ENCODE results near the gene RAB32. TPM values are rescaled to one million over a fixed set of nuclear protein-coding genes. Genes with fewer than 3 reads are reported as not detected.

The RAB32 gene
- 23.3 and 26.9 TPM in 2 replicates for total RNA-seq (2022)
- Bru-seq, nascent RNA: percentile 71 among the genes with signal in this experiment
- BruChase-seq, experiment 1, labeled RNA remaining after a 6-hour chase: percentile 67 among the genes with signal in this experiment
- percentile 61 among the genes with signal in this experiment for BruChase-seq, experiment 2, labeled RNA remaining after a 2-hour chase
- long read RNA-seq, transcript RAB32-201 (3 exons, 1,217 nt): major isoform, 98 of 106 reads
- long read RNA-seq, partial matches to known transcripts: 6 of 106 reads
- long read RNA-seq, other reads (novel, unspliced or antisense): 2 of 106 reads

DNA sequence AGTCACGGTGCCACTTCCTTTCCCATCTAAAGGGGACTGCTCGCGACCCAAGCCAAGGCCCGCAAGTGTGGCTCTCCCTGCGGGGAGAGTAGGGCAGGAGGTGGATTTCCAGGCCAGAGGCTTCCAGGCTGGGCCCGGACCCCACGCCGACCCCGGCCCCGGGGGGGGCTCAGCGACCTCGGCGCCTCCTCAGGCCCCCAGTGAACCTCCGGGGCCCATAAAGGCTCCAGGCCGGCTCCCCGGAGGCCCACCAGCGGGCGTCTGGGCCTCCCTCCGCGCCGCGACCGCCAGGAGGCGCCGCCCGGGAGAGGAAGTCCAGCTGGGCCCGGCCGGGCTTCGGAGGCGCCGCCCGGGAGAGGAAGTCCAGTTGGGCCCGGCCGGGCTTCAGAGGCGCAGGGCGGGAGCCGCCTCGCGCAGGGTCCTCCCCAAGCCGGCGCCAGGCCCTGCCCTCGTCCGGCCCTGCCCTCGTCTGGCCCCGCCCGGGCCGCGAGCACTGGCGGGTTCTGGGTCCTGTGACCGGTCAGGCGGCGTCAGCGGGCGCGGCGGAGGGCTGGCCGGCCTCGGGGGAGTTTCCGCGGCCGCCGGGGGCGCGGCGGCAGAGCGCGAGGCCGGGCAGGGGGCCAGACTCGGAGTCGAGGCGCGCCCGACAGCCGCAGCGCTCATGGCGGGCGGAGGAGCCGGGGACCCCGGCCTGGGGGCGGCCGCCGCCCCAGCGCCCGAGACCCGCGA lies at the start of gene RAB32:
RAB32 (plus strand) TSS at position 623 of the 729 bp plus-strand sequence; CDS start at position 662, 39 bp downstream.
- TF ChIP-seq, protein P1, sequence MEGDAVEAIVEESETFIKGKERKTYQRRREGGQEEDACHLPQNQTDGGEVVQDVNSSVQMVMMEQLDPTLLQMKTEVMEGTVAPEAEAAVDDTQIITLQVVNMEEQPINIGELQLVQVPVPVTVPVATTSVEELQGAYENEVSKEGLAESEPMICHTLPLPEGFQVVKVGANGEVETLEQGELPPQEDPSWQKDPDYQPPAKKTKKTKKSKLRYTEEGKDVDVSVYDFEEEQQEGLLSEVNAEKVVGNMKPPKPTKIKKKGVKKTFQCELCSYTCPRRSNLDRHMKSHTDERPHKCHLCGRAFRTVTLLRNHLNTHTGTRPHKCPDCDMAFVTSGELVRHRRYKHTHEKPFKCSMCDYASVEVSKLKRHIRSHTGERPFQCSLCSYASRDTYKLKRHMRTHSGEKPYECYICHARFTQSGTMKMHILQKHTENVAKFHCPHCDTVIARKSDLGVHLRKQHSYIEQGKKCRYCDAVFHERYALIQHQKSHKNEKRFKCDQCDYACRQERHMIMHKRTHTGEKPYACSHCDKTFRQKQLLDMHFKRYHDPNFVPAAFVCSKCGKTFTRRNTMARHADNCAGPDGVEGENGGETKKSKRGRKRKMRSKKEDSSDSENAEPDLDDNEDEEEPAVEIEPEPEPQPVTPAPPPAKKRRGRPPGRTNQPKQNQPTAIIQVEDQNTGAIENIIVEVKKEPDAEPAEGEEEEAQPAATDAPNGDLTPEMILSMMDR (IDR thresholded peaks at IDR 0.05; ENCODE audit: unreplicated experiment): peak; percentile 38
- H3K36me3 Mint-ChIP-seq (ENCODE audit: insufficient read depth, unreplicated experiment): peaks cover 24% of the 10 kb centered on the region
- BruUV-seq (replicated peaks): no TSS peak
- DNase-seq: peak; percentile 92
- H3K27ac Mint-ChIP-seq (ENCODE audit: unreplicated experiment): peak within 1 kb of the TSS; percentile 91
- H3K27me3 Mint-ChIP-seq (ENCODE audit: unreplicated experiment): no peaks in the 10 kb centered on the region
- intact Hi-C loops (cut with micrococcal nuclease; ENCODE audit: unreplicated experiment): no loop called here
- H3K4me3 Mint-ChIP-seq (ENCODE audit: low read depth, unreplicated experiment): peak within 1 kb of the TSS; percentile 90
- H3K4me1 Mint-ChIP-seq (ENCODE audit: low read depth, unreplicated experiment): peaks cover 7% of the 10 kb centered on the region
- CTCF ChIA-PET: interaction anchor here (0.8 kb wide), 1 partner anchor 121 kb away, joined by 3 read pairs; no protein-coding TSS in a partner anchor
- no peaks in the 10 kb centered on the region for H3K9me3 Mint-ChIP-seq (ENCODE audit: low read depth, unreplicated experiment)

DNA sequence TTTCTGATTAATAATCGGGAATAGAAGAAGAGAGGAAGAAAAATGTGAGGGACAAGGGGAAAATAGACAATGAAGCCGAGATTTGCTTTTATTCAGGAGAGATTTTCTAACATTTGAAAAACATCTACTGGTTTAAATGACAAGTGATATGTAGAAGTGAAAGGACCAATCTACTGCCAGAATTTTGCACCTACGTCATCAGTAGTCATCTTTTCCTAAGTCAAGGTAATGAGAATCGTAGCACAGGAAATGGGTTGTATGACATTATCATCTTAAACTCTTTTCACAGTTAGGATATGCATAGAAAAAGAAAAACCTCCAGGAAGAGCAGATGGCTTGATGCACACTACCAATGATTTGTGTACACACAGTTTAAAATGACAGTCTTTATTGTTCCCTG lies 45.3 kb upstream of the RAB32 start:
- TF ChIP-seq, protein P1 (IDR thresholded peaks at IDR 0.05; ENCODE audit: unreplicated experiment): no peak
- H3K4me1 Mint-ChIP-seq (ENCODE audit: low read depth, unreplicated experiment): no peaks in the 10 kb centered on the region
- no peaks in the 10 kb centered on the region for H3K36me3 Mint-ChIP-seq (ENCODE audit: insufficient read depth, unreplicated experiment)
- peaks cover 3% of the 10 kb centered on the region for H3K9me3 Mint-ChIP-seq (ENCODE audit: low read depth, unreplicated experiment)
- CTCF ChIA-PET: no interaction called here
- no peak overlapping the region for H3K4me3 Mint-ChIP-seq (ENCODE audit: low read depth, unreplicated experiment)
- intact Hi-C loops (cut with micrococcal nuclease; ENCODE audit: unreplicated experiment): no loop called here
- BruUV-seq (replicated peaks): no TSS peak
- no peaks in the 10 kb centered on the region for H3K27me3 Mint-ChIP-seq (ENCODE audit: unreplicated experiment)
- no peak overlapping the region for H3K27ac Mint-ChIP-seq (ENCODE audit: unreplicated experiment)
- no peak for DNase-seq

DNA sequence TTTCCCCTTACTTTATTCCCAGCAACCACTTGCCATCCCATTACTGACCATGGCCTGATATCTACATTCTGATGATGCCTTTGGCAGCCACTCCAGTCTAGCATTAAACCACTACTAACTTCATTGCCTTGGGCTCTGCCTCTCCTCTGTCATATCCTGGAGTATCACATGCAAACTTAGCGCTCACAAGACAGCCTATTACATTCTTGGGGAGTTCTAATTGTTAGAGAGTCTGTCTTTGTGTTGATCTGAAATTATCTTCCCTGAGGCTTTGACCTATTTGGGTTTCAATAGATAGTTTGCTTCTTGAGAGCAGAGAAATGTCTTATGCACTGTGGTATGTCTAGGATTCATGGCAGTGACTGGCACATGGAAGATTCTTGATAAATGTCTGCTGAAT lies 40.5 kb upstream of the RAB32 start:
- BruUV-seq (replicated peaks): no TSS peak

DNA sequence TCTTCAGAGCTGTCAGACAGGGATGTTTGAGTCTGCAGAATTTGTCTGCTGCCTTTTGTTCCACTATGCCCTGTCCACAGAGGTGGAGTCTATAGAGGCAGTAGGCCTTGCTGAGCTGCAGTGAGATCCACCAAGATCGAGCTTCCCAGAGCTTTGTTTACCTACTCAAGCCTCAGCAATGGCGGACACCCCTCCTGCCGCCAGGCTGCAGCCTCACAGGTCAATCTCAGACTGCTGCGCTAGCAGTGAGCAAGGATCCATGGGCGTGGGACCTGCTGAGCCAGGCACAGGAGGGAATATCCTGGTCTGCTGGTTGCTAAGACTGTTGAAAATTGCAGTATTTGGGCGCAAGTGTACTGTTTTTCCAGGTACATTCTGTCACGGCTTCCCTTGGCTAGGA lies 28.4 kb upstream of the RAB32 start:
- Mint-ChIP-seq H3K36me3 (ENCODE audit: insufficient read depth, unreplicated experiment) (no peaks in the 10 kb centered on the region), H3K27me3 (ENCODE audit: unreplicated experiment) (no peaks in the 10 kb centered on the region), H3K27ac (ENCODE audit: unreplicated experiment) (no peak overlapping the region), H3K4me1 (ENCODE audit: low read depth, unreplicated experiment) (no peaks in the 10 kb centered on the region), H3K9me3 (ENCODE audit: low read depth, unreplicated experiment) (peaks cover 2% of the 10 kb centered on the region), H3K4me3 (ENCODE audit: low read depth, unreplicated experiment) (no peak overlapping the region)
- intact Hi-C loops (cut with micrococcal nuclease; ENCODE audit: unreplicated experiment): no loop called here
- no peak for DNase-seq
- BruUV-seq (replicated peaks): no TSS peak
- CTCF ChIA-PET: no interaction called here
- TF ChIP-seq, protein P1 (IDR thresholded peaks at IDR 0.05; ENCODE audit: unreplicated experiment): no peak

More for the DNA sequence above, 40.5 kb upstream of the RAB32 start:
- no peak for DNase-seq
- Mint-ChIP-seq H3K4me1 (ENCODE audit: low read depth, unreplicated experiment) (no peaks in the 10 kb centered on the region), H3K4me3 (ENCODE audit: low read depth, unreplicated experiment) (no peak overlapping the region), H3K27me3 (ENCODE audit: unreplicated experiment) (no peaks in the 10 kb centered on the region), H3K27ac (ENCODE audit: unreplicated experiment) (no peak overlapping the region), H3K36me3 (ENCODE audit: insufficient read depth, unreplicated experiment) (no peaks in the 10 kb centered on the region), H3K9me3 (ENCODE audit: low read depth, unreplicated experiment) (peaks cover 5% of the 10 kb centered on the region)
- CTCF ChIA-PET: no interaction called here
- TF ChIP-seq, protein P1 (IDR thresholded peaks at IDR 0.05; ENCODE audit: unreplicated experiment): no peak
- intact Hi-C loops (cut with micrococcal nuclease; ENCODE audit: unreplicated experiment): no loop called here
